ENCODE results near the gene TNFSF8.
A peak's percentile ranks its signal among the peaks of the same experiment; 100 is the strongest.

TNFSF8 gene

GRCh38 chr9:114923918-114924317, 6.5 kb downstream of the TNFSF8 start:
- H3K4me3 ChIP-seq (ENCODE audit: low read depth, low read length) = no peak overlapping the region
- no peak for DNase-seq (ENCODE audit: low read depth)
- in situ Hi-C loops (cut with HindIII; ENCODE audit: low sequenced_read_pairs) = loop anchor here (25.0 kb wide), 1 partner anchor 88 kb away; no protein-coding TSS in a partner anchor
- no peak for TF ChIP-seq CTCF (IDR thresholded peaks at IDR 0.05; ENCODE audit: low read depth, low read length, missing control alignments)

- no peak overlapping the region for H3K4me3 ChIP-seq (ENCODE audit: low read depth, low read length)
- in situ Hi-C loops (cut with HindIII; ENCODE audit: low sequenced_read_pairs) = loop anchor here (25.0 kb wide), 1 partner anchor 91 kb away; no protein-coding TSS in a partner anchor
- TF ChIP-seq CTCF (IDR thresholded peaks at IDR 0.05; ENCODE audit: low read depth, low read length, missing control alignments) = no peak
- DNase-seq (ENCODE audit: low read depth) = no peak
Measured at GRCh38 chr9:114921171-114921570, 9.2 kb downstream of the TNFSF8 start.

- TF ChIP-seq CTCF (IDR thresholded peaks at IDR 0.05; ENCODE audit: low read depth, low read length, missing control alignments) = no peak
- no peak for DNase-seq (ENCODE audit: low read depth)
- in situ Hi-C loops (cut with HindIII; ENCODE audit: low sequenced_read_pairs) = loop anchor here (25.0 kb wide), 1 partner anchor 93 kb away; no protein-coding TSS in a partner anchor
- H3K4me3 ChIP-seq (ENCODE audit: low read depth, low read length) = no peak overlapping the region
Measured at GRCh38 chr9:114919611-114920010, 10.8 kb downstream of the TNFSF8 start.

GRCh38 chr9:114916481-114916880, 13.9 kb downstream of the TNFSF8 start:
- in situ Hi-C loops (cut with HindIII; ENCODE audit: low sequenced_read_pairs) = loop anchor here (25.0 kb wide), 1 partner anchor 96 kb away; no protein-coding TSS in a partner anchor
- TF ChIP-seq CTCF (IDR thresholded peaks at IDR 0.05; ENCODE audit: low read depth, low read length, missing control alignments) = no peak
- no peak for DNase-seq (ENCODE audit: low read depth)
- H3K4me3 ChIP-seq (ENCODE audit: low read depth, low read length) = no peak overlapping the region

GRCh38 chr9:114914139-114914538, 16.3 kb downstream of the TNFSF8 start:
- no peak overlapping the region for H3K4me3 ChIP-seq (ENCODE audit: low read depth, low read length)
- no peak for DNase-seq (ENCODE audit: low read depth)
- in situ Hi-C loops (cut with HindIII; ENCODE audit: low sequenced_read_pairs) = loop anchor here (25.0 kb wide), 1 partner anchor 98 kb away; no protein-coding TSS in a partner anchor
- peak; percentile 24 for TF ChIP-seq CTCF (IDR thresholded peaks at IDR 0.05; ENCODE audit: low read depth, low read length, missing control alignments)

- in situ Hi-C loops (cut with HindIII; ENCODE audit: low sequenced_read_pairs) = loop anchor here (25.0 kb wide), 1 partner anchor 99 kb away; no protein-coding TSS in a partner anchor
- H3K4me3 ChIP-seq (ENCODE audit: low read depth, low read length) = no peak overlapping the region
- no peak for DNase-seq (ENCODE audit: low read depth)
- TF ChIP-seq CTCF (IDR thresholded peaks at IDR 0.05; ENCODE audit: low read depth, low read length, missing control alignments) = no peak
Measured at GRCh38 chr9:114913656-114914055, 16.7 kb downstream of the TNFSF8 start.

All from astrocyte of the cerebellum (primary cell).